Fibroblast of lung (primary cell): ENCODE data around the gene STAB2. TPM values are rescaled to one million over a fixed set of nuclear protein-coding genes. Genes with fewer than 3 reads are reported as not detected.

Source experiments
- DNase-seq, 2 donors: peaks; one replicate each; pipeline versions ENCODE4 v3.0.0 to v3.0.0-alpha.2; 2010; ENCODE audit warnings: low read depth in 2 of 2
- H2AFZ ChIP-seq: 2 replicates; pipeline ENCODE4 v1.5.1; 2012; ENCODE audit warnings: low read length, control low read depth, inconsistent platforms
- H3K27ac ChIP-seq: 2 replicates; pipeline ENCODE4 v1.5.1; 2011; ENCODE audit warnings: low read length, control low read depth; ENCODE audit not compliant: insufficient read depth
- H3K27me3 ChIP-seq: 2 replicates; pipeline ENCODE4 v1.5.1; 2011; ENCODE audit warnings: mild to moderate bottlenecking, low read length; ENCODE audit not compliant: control insufficient read depth, insufficient read depth
- H3K36me3 ChIP-seq: 2 replicates; pipeline ENCODE4 v1.5.1; 2011; ENCODE audit warnings: low read length; ENCODE audit not compliant: control insufficient read depth, insufficient read depth
- H3K4me1 ChIP-seq: 2 replicates; pipeline ENCODE4 v1.5.1; 2011; ENCODE audit warnings: low read length; ENCODE audit not compliant: control insufficient read depth, insufficient read depth; ENCODE audit errors: extremely low read depth
- H3K4me2 ChIP-seq: 2 replicates; pipeline ENCODE4 v1.5.1; 2011; ENCODE audit warnings: low read length, control low read depth; ENCODE audit not compliant: insufficient read depth; ENCODE audit errors: extremely low read depth
- H3K4me3 ChIP-seq, 4 experiments: fragments of 200-600 bp in 1 of 4; sonication (generic) in 1 of 4; replicated peaks in 1 of 4; 2 replicates each; pipeline ENCODE4 v1.5.1; 2011 to 2016; ENCODE audit warnings: low read length in 4 of 4, low read depth in 3 of 4, mild to moderate bottlenecking in 3 of 4, control low read depth in 2 of 4, inconsistent platforms in 1 of 4, mixed read lengths in 1 of 4; ENCODE audit not compliant: insufficient read depth in 1 of 4; ENCODE audit errors: control extremely low read depth in 1 of 4
- H3K79me2 ChIP-seq: 2 replicates; pipeline ENCODE4 v1.5.1; 2012; ENCODE audit warnings: mild to moderate bottlenecking, low read length, inconsistent platforms; ENCODE audit not compliant: control insufficient read depth, insufficient read depth
- H3K9ac ChIP-seq: 2 replicates; pipeline ENCODE4 v1.5.1; 2011; ENCODE audit warnings: mild to moderate bottlenecking, low read length, control low read depth; ENCODE audit not compliant: insufficient read depth
- H3K9me3 ChIP-seq: 2 replicates; pipeline ENCODE4 v1.5.1; 2012; ENCODE audit warnings: low read depth, low read length; ENCODE audit not compliant: control insufficient read depth, insufficient read depth
- H4K20me1 ChIP-seq: 2 replicates; pipeline ENCODE4 v1.5.1; 2011; ENCODE audit warnings: low read length; ENCODE audit not compliant: control insufficient read depth, insufficient read depth; ENCODE audit errors: extremely low read depth
- EZH2 ChIP-seq: IDR thresholded peaks from 2 replicates; pipeline ENCODE4 v1.5.1; 2012; ENCODE audit warnings: low read length, control low read depth, mild to moderate bottlenecking; ENCODE audit errors: missing control alignments
- polyA plus RNA-seq, 2 donors: library from polyadenylated mRNA; depleted of rRNA in 1 of 2; stranded (reverse) in 1 of 2; unstranded in 1 of 2; fragments of >200 nt; gene quantifications; 2 replicates each; pipeline ENCODE4 v1.2.1, GENCODE V29; 2011 to 2012; ENCODE audit warnings: missing spikeins in 1 of 2
- total RNA-seq: library from RNA; depleted of rRNA; stranded (reverse); fragments of >200 nt; gene quantifications from 2 replicates; pipeline ENCODE4 v1.2.1, GENCODE V29; 2014
- TF ChIP-seq, protein P1 (sequence below), 2 donors: IDR thresholded peaks in 1 of 2; conservative IDR thresholded peaks in 1 of 2; 1 replicate in 1 of 2; 2 replicates in 1 of 2; pipeline ENCODE4 v1.5.1; 2011 to 2012; ENCODE audit warnings: low read length in 2 of 2, control low read depth in 1 of 2, inconsistent platforms in 1 of 2, low read depth in 1 of 2, mild to moderate bottlenecking in 1 of 2

STAB2 gene
- total and polyA plus RNA-seq, 2 donors (not counting 1 experiment from before 2014, with no cell fraction given) = not detected

DNA sequence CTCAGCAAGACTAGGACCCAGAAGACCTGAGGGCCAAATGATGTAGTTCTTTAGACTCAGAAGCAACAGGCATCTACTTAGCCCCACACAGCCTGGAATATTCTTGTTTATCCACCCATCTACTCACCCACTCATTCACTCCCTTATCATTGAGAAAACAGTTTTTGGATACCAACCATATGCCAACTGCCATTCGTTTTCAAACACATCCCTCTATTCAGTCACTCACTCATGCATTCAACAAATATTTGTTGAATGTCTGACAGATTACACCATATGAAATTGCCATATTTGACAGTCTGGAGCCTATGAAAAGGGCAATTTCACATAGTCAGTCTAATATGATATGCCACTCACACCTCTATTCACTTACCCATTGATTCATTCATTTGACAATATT is 150.8 kb downstream of the STAB2 start:
- no peaks in the 10 kb centered on the region for H3K4me1 ChIP-seq
- H3K79me2 ChIP-seq = no peaks in the 10 kb centered on the region
- no peaks in the 10 kb centered on the region for H3K36me3 ChIP-seq
- no peak overlapping the region for H3K27ac ChIP-seq
- TF ChIP-seq, protein P1, sequence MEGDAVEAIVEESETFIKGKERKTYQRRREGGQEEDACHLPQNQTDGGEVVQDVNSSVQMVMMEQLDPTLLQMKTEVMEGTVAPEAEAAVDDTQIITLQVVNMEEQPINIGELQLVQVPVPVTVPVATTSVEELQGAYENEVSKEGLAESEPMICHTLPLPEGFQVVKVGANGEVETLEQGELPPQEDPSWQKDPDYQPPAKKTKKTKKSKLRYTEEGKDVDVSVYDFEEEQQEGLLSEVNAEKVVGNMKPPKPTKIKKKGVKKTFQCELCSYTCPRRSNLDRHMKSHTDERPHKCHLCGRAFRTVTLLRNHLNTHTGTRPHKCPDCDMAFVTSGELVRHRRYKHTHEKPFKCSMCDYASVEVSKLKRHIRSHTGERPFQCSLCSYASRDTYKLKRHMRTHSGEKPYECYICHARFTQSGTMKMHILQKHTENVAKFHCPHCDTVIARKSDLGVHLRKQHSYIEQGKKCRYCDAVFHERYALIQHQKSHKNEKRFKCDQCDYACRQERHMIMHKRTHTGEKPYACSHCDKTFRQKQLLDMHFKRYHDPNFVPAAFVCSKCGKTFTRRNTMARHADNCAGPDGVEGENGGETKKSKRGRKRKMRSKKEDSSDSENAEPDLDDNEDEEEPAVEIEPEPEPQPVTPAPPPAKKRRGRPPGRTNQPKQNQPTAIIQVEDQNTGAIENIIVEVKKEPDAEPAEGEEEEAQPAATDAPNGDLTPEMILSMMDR (conservative IDR thresholded peaks at IDR 0.05 in 1 of 2, IDR thresholded peaks at IDR 0.05 in 1 of 2; ENCODE audit: low read depth in 1 of 2, low read length in 2 of 2) = no peak
- no peak for TF ChIP-seq EZH2
- H3K9ac ChIP-seq = no peak overlapping the region
- no peak overlapping the region for H3K4me3 ChIP-seq
- no peak overlapping the region for H3K4me2 ChIP-seq
- no peak for DNase-seq
- H4K20me1 ChIP-seq = peaks cover 2% of the 10 kb centered on the region
- H2AFZ ChIP-seq = no peak overlapping the region
- peaks cover 5% of the 10 kb centered on the region for H3K27me3 ChIP-seq
- H3K9me3 ChIP-seq = no peaks in the 10 kb centered on the region

DNA sequence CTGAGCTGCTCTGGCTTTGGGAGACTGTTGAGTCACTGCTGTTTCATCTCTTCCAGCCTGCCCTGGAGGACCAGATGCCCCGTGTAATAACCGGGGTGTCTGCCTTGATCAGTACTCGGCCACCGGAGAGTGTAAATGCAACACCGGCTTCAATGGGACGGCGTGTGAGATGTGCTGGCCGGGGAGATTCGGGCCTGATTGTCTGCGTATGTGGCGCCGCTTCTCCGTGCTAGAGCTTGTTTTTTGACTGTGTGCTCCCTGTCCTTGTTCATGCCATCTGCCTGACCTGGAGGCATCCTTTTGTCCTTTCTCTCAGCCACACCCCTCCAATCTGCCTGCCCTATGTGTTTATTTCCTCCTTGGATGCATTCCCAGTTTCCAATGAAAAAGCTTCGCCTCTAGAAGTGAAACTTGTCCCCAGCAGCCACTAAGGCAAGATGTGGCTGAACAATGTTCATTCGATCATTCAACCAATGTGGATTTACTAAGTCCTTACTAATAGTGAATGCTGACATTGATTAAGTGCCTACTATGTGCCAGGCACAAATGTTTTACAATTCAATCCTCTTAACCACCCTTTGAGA is 155.4 kb downstream of the STAB2 start:
- Histone ChIP-seq H3K27me3 (peaks cover 4% of the 10 kb centered on the region), H3K79me2 (no peaks in the 10 kb centered on the region), H3K4me3 (no peak overlapping the region), H2AFZ (no peak overlapping the region), H3K9ac (no peak overlapping the region), H3K27ac (no peak overlapping the region), H4K20me1 (no peaks in the 10 kb centered on the region), H3K9me3 (no peaks in the 10 kb centered on the region), H3K4me1 (no peaks in the 10 kb centered on the region), H3K36me3 (no peaks in the 10 kb centered on the region), H3K4me2 (peak overlapping the region; percentile 25)
- TF ChIP-seq, protein P1 (conservative IDR thresholded peaks at IDR 0.05 in 1 of 2, IDR thresholded peaks at IDR 0.05 in 1 of 2; ENCODE audit: low read depth in 1 of 2, low read length in 2 of 2) = no peak
- TF ChIP-seq EZH2 = no peak
- peak; percentile 10 to 25 for DNase-seq

DNA sequence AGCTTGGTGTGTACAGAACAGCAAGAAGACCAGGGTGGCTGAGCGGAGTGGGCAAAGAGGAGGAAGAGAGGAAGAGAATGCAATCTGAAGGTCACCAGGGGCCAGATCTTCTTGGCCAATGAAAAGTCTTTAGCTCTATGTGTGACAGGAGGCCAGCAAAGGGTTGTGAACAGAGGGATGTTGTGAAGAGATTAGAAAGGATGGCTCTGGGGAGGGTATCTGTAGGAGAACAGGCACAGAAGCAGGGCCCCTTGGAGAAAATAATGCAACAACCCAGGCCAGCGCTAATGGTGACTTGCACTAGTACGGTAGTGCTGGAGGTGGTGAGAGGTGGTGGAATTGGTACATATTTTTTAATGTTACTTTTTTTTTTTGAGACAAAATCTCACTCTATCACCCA is 156.7 kb downstream of the STAB2 start:
- Histone ChIP-seq H3K36me3 (no peaks in the 10 kb centered on the region), H3K9me3 (no peaks in the 10 kb centered on the region), H3K9ac (no peak overlapping the region), H3K27me3 (peaks cover 4% of the 10 kb centered on the region), H3K4me3 (no peak overlapping the region), H3K79me2 (no peaks in the 10 kb centered on the region), H2AFZ (no peak overlapping the region), H4K20me1 (no peaks in the 10 kb centered on the region), H3K4me2 (no peak overlapping the region), H3K27ac (no peak overlapping the region), H3K4me1 (no peaks in the 10 kb centered on the region)
- no peak for DNase-seq
- no peak for TF ChIP-seq EZH2
- TF ChIP-seq, protein P1 (conservative IDR thresholded peaks at IDR 0.05 in 1 of 2, IDR thresholded peaks at IDR 0.05 in 1 of 2; ENCODE audit: low read depth in 1 of 2, low read length in 2 of 2) = no peak
